HepG2 (cell line): ENCODE results near the gene HDAC8. TPM values are rescaled to one million over a fixed set of nuclear protein-coding genes. Genes with fewer than 3 reads are reported as not detected.
A peak's percentile ranks its signal among the peaks of the same experiment; 100 is the strongest.

Experiments
- ATAC-seq: fragments of 200-7000 bp; cut with Tn5 transposase; 3 replicates; pipeline ENCODE4 v1.9.1; 2020; ENCODE audit warnings: mild to moderate bottlenecking, moderate library complexity
- BruUV-seq: library from RNA; stranded (reverse); fragments of 400-500 nt; replicated peaks from 2 replicates; lab custom pipeline; 2021; lab: Mats Ljungman, UMichigan
- CTCF ChIA-PET: fragments of 300-600 bp; formaldehyde crosslinking; extraction: SDS; loops from one replicate; lab custom pipeline; 2021; ENCODE audit warnings: low total read pairs, inconsistent platforms, low intra/inter-chr PET ratio; lab: Yijun Ruan, JAX
- POLR2A ChIA-PET: fragments of 350-600 bp; sonication (Branson Sonifier 250); formaldehyde crosslinking; loops from one replicate; lab custom pipeline; 2020; ENCODE audit warnings: antibody characterized with exemption, inconsistent platforms; lab: Yijun Ruan, JAX
- DNase-seq: peaks from one replicate; pipeline ENCODE4 v3.0.0-alpha.2; 2015; ENCODE audit warnings: low spot score
- FAIRE-seq: peaks from 3 replicates; lab custom pipeline; 2011; peaks lifted over from hg19 to GRCh38; lab: Jason Lieb, UNC
- H2AFZ ChIP-seq: one replicate; pipeline ENCODE4 v1.6.1; 2011; ENCODE audit warnings: low read length, inconsistent platforms
- H3K27ac ChIP-seq: fragments of 300-600 bp; 3 replicates; pipeline ENCODE4 v1.8.0; 2011; ENCODE audit warnings: mixed run types, mild to moderate bottlenecking, mixed read lengths, low read length, inconsistent platforms; ENCODE audit not compliant: insufficient read depth; ENCODE audit errors: extremely low read length
- H3K27me3 ChIP-seq, 2 experiments: fragments of 200-600 bp in 1 of 2; 2 replicates in 1 of 2; 3 replicates in 1 of 2; pipeline versions ENCODE4 v1.6.0 to v1.8.0; 2011; ENCODE audit warnings: low read length in 2 of 2, mild to moderate bottlenecking in 2 of 2, moderate library complexity in 2 of 2, inconsistent platforms in 1 of 2; ENCODE audit not compliant: insufficient read depth in 2 of 2, control insufficient read depth in 1 of 2
- H3K36me3 ChIP-seq, 2 experiments: fragments of 200-600 bp in 1 of 2; replicated peaks in 1 of 2; 2 replicates in 1 of 2; 3 replicates in 1 of 2; pipeline versions ENCODE4 v1.5.1 to v1.8.0; 2011; ENCODE audit warnings: low read length in 2 of 2, inconsistent platforms in 1 of 2; ENCODE audit not compliant: insufficient read depth in 2 of 2, control insufficient read depth in 1 of 2
- H3K4me1 ChIP-seq: 2 replicates; pipeline ENCODE4 v1.5.1; 2012; ENCODE audit warnings: low read length, inconsistent platforms; ENCODE audit not compliant: insufficient read depth
- H3K4me2 ChIP-seq: 2 replicates; pipeline ENCODE4 v1.6.0; 2011; ENCODE audit warnings: low read depth, low read length, inconsistent platforms
- H3K4me3 ChIP-seq, 3 experiments: fragments of 200-600 bp in 1 of 3; sonication (generic), shearing (Covaris generic) in 1 of 3; replicated peaks in 1 of 3; 2 replicates each; pipeline ENCODE4 v1.5.1; 2011 to 2016; ENCODE audit warnings: low read length in 3 of 3, inconsistent platforms in 2 of 3, low read depth in 2 of 3, mild to moderate bottlenecking in 2 of 3, control low read depth in 1 of 3, mixed read lengths in 1 of 3; ENCODE audit not compliant: insufficient read depth in 1 of 3
- H3K79me2 ChIP-seq: one replicate; pipeline ENCODE4 v1.6.1; 2011; ENCODE audit warnings: low read length, inconsistent platforms; ENCODE audit not compliant: insufficient read depth
- H3K9ac ChIP-seq: 2 replicates; pipeline ENCODE4 v1.6.0; 2011; ENCODE audit warnings: mild to moderate bottlenecking, low read depth, low read length, inconsistent platforms; ENCODE audit not compliant: insufficient read depth
- H3K9me3 ChIP-seq: 2 replicates; pipeline ENCODE4 v1.5.1; 2012; ENCODE audit warnings: mild to moderate bottlenecking, low read length
- H4K20me1 ChIP-seq: 2 replicates; pipeline ENCODE4 v1.6.0; 2011; ENCODE audit warnings: inconsistent platforms, mild to moderate bottlenecking, low read length, moderate library complexity; ENCODE audit not compliant: insufficient read depth
- CCAR2 ChIP-seq: fragments of 200-400 bp; formaldehyde crosslinking; optimal IDR thresholded peaks from 2 replicates; pipeline ENCODE3; 2018; ENCODE audit warnings: low read depth, mild to moderate bottlenecking, low read length, moderate library complexity
- ETV6 ChIP-seq: sonication (generic); formaldehyde crosslinking; conservative IDR thresholded peaks from 2 replicates; pipeline ENCODE4 v1.4.0; 2020; ENCODE audit warnings: missing genetic modification reagents
- KIAA2018 ChIP-seq: sonication (generic); formaldehyde crosslinking; IDR thresholded peaks from 2 replicates; pipeline ENCODE4 v1.5.0; 2020; ENCODE audit warnings: mild to moderate bottlenecking, missing genetic modification reagents, borderline replicate concordance
- MEIS2 ChIP-seq: sonication (generic); formaldehyde crosslinking; IDR thresholded peaks from 2 replicates; pipeline ENCODE4 v1.9.0; 2021; ENCODE audit warnings: mild to moderate bottlenecking, missing genetic modification reagents
- NFKBIZ ChIP-seq: IDR thresholded peaks from 2 replicates; pipeline ENCODE4 v1.6.1; 2018; ENCODE audit warnings: missing genetic modification reagents, missing compliant biosample characterization
- PAXIP1 ChIP-seq: sonication (generic); formaldehyde crosslinking; conservative IDR thresholded peaks from 2 replicates; pipeline ENCODE4 v1.4.0; 2020; ENCODE audit warnings: mild to moderate bottlenecking, missing genetic modification reagents, moderate library complexity
- POLR2AphosphoS5 ChIP-seq: IDR thresholded peaks from 2 replicates; pipeline ENCODE4 v1.6.1; 2012; ENCODE audit warnings: low read depth, low read length
- ZNF282 ChIP-seq: fragments of 450-650 bp; IDR thresholded peaks from 2 replicates; pipeline ENCODE4 v1.6.1; 2018; ENCODE audit not compliant: partially characterized antibody
- ZNF816 ChIP-seq: sonication (generic); formaldehyde crosslinking; IDR thresholded peaks from 2 replicates; pipeline ENCODE4 v1.8.0; 2022; ENCODE audit warnings: missing genetic modification reagents, mild to moderate bottlenecking, borderline replicate concordance
- WGBS: methylation state at CpG from one replicate; pipeline ENCODE4 v1.1.6; 2017; ENCODE audit warnings: low lambda C conversion rate; 5-methylcytosine and 5-hydroxymethylcytosine counted together
- in situ Hi-C: cut with HindIII; loops from 2 replicates; pipeline ENCODE4 v1.10.0; 2017; ENCODE audit warnings: low pct_unique_long_range_greater_than_20kb; ENCODE audit not compliant: extremely low pct_ligation_motif_present
- intact Hi-C: fragments of 100-400 bp; cut with micrococcal nuclease; formaldehyde crosslinking; loops from one replicate; pipeline ENCODE4 v1.10.0; 2022; ENCODE audit not compliant: unreplicated experiment
- polyA plus RNA-seq, 8 experiments: library from polyadenylated mRNA; depleted of rRNA in 3 of 8; stranded (reverse) in 7 of 8; unstranded in 1 of 8; fragments of >200 nt; fragmentation: Illumina TruSeq in 4 of 8; extraction: Trizol in 4 of 8; gene quantifications; 2 replicates each; pipeline versions ENCODE4 v1.2.1 to v1.2.3, GENCODE V29; 2011 to 2016; ENCODE audit warnings: low read depth in 4 of 8, missing spikeins in 1 of 8, mixed read lengths in 1 of 8; ENCODE audit not compliant: insufficient read depth in 1 of 8
- total RNA-seq, 5 experiments: library from RNA; depleted of rRNA; stranded (reverse); fragments of >200 nt; fragmentation: Illumina TruSeq; extraction: Trizol; gene quantifications; 2 replicates each; pipeline ENCODE4 v1.2.3, GENCODE V29; 2016; ENCODE audit warnings: low read depth in 1 of 5

The HDAC8 gene
- total and polyA plus RNA-seq, 2 of the 13 experiments (the other 11 are each of a cell fraction or from before 2014, with no cell fraction given), result 13.7 to 28.6 TPM

DNA sequence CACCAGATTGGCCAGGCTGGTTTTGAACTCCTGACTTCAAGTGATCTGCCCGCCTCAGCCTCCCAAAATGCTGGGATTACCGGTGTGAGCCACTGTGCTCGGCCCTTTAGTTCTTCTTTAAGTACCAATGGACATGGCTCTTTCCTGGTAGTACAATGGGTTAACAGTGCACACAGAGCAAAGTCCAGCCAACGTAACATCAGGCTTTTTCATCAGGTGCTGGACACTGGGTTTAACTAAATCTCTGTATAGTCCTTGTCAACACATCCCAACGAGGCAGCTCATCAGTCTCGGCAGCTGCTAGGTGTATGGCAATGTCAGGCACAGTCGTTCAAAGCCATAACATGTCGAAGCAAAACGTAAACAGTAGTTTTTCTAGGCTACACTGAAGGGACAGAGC is 93.8 kb downstream of the HDAC8 start (continued):
- peak; percentile 28; the same call in 1 of the 2 replicates for TF ChIP-seq PAXIP1 (CRISPR knock-in tag)

DNA sequence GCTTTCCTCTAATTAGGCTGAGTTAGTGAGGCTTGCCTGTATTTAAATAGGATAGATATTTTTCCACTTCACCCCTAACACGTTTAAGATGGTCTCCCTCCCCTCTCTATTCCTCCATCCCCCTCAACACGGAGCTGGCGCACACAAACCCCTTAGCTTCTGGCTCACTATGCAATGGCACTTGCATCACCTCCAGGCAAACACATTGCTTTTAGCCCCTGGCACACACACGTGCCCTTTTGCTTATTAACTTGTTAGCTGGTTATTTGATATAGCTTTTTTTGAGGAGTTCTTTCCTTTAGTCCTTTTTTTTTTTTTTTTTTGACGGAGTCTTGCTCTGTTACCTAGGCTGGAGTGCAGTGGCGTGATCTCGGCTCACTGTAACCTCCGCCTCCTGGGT is 94.3 kb downstream of the HDAC8 start:
- ChIA-PET CTCF (no interaction called here), POLR2A (no interaction called here)
- H4K20me1 ChIP-seq, result no peaks in the 10 kb centered on the region
- intact Hi-C loops (no loop called here), in situ Hi-C loops (no loop called here)
- H3K27ac ChIP-seq, result no peak overlapping the region
- no peak for ATAC-seq
- H3K9me3 ChIP-seq, result no peaks in the 10 kb centered on the region
- H2AFZ ChIP-seq, result no peak overlapping the region
- H3K4me1 ChIP-seq, result peaks cover 27% of the 10 kb centered on the region
- DNase-seq, result no peak
- 0 out of 5 replicates have a peak, but pooled peaks cover 0 to 2% of the 10 kb centered on the region in 2 experiments for H3K36me3 ChIP-seq
- no peak overlapping the region for H3K4me3 ChIP-seq
- WGBS, result 86% methylated on average over 8 of the region's 8 CpGs
- H3K27me3 ChIP-seq, result no peaks in the 10 kb centered on the region
- FAIRE-seq, result no peak
- H3K79me2 ChIP-seq, result no peaks in the 10 kb centered on the region
- no peak overlapping the region for H3K9ac ChIP-seq
- H3K4me2 ChIP-seq, result no peak overlapping the region
- no TSS peak for BruUV-seq
- TF ChIP-seq ZNF816 (CRISPR knock-in tag), result no peak
- TF ChIP-seq KIAA2018 (CRISPR knock-in tag), result no peak
- no peak for TF ChIP-seq NFKBIZ (CRISPR knock-in tag)
- TF ChIP-seq POLR2AphosphoS5, result no peak
- TF ChIP-seq ETV6 (CRISPR knock-in tag), result no peak
- no peak for TF ChIP-seq MEIS2 (CRISPR knock-in tag)
- no peak for TF ChIP-seq ZNF282
- TF ChIP-seq CCAR2, result no peak
